K562 (cell line): ENCODE measurements around the gene CENPE.

Source experiments
- CBX3 ChIP-seq, 2 experiments: IDR thresholded peaks; 1 replicate in 1 of 2; 2 replicates in 1 of 2; pipeline ENCODE4 v1.6.1; 2012; ENCODE audit warnings: inconsistent platforms in 2 of 2, low read length in 2 of 2, borderline replicate concordance in 1 of 2, control low read depth in 1 of 2
- NCOA6 ChIP-seq: fragments of 450-650 bp; IDR thresholded peaks from 2 replicates; pipeline ENCODE4 v1.6.1; 2017; ENCODE audit warnings: mild to moderate bottlenecking
- ZFP30 ChIP-seq: fragments of 250-450 bp; sonication (Bioruptor Pico); IDR thresholded peaks from 2 replicates; pipeline ENCODE4 v1.8.0; 2022; ENCODE audit warnings: moderate library complexity, mild to moderate bottlenecking, inconsistent platforms, borderline replicate concordance
- ZNF184 ChIP-seq: sonication (generic); formaldehyde crosslinking; IDR thresholded peaks from 2 replicates; pipeline ENCODE4 v1.5.0; 2020; ENCODE audit warnings: missing genetic modification reagents

- TF ChIP-seq ZNF184 (CRISPR knock-in tag): no peak
- TF ChIP-seq NCOA6: no peak
- TF ChIP-seq CBX3 (IDR thresholded peaks at IDR 0.05; ENCODE audit: borderline replicate concordance in 1 of 2, low read length in 2 of 2): no peak
- no peak for TF ChIP-seq ZFP30
These were observed 103.1 kb downstream of the CENPE start for GRCh38 chr4:103095080-103095479.
